MM.1S (cell line): Measurements from ENCODE around the gene USP31.

Experiments used
- DNase-seq: peaks from one replicate; pipeline ENCODE4 v3.0.0-alpha.2; 2015
- H2AFZ ChIP-seq: fragments of 300-600 bp; sonication (generic); 2 replicates; pipeline ENCODE4 v1.6.0; 2016; ENCODE audit warnings: antibody characterized with exemption, low read length
- H3F3A ChIP-seq: fragments of 300-600 bp; sonication (generic); 2 replicates; pipeline ENCODE4 v1.6.1; 2016; ENCODE audit warnings: mild to moderate bottlenecking, antibody characterized with exemption, low read length, moderate library complexity, mixed read lengths; ENCODE audit not compliant: insufficient read depth
- H3K27ac ChIP-seq: fragments of 300-600 bp; sonication (generic); 2 replicates; pipeline ENCODE4 v1.5.1; 2016; ENCODE audit warnings: mild to moderate bottlenecking, low read length
- H3K27me3 ChIP-seq: fragments of 300-600 bp; sonication (generic); replicated peaks from 2 replicates; pipeline ENCODE4 v1.6.0; 2016; ENCODE audit warnings: low read length; ENCODE audit not compliant: insufficient read depth
- H3K36me3 ChIP-seq: fragments of 300-600 bp; sonication (generic); replicated peaks from 2 replicates; pipeline ENCODE4 v1.6.1; 2016; ENCODE audit warnings: mild to moderate bottlenecking, low read length, mixed read lengths; ENCODE audit not compliant: insufficient read depth
- H3K4me1 ChIP-seq: fragments of 300-600 bp; sonication (generic); 2 replicates; pipeline ENCODE4 v1.6.1; 2016; ENCODE audit warnings: low read length, mixed read lengths
- H3K4me2 ChIP-seq: fragments of 300-600 bp; sonication (generic); 2 replicates; pipeline ENCODE4 v1.6.0; 2016; ENCODE audit warnings: low read depth, low read length
- H3K4me3 ChIP-seq: fragments of 300-600 bp; sonication (generic); 2 replicates; pipeline ENCODE4 v1.5.1; 2016; ENCODE audit warnings: low read length, mixed read lengths
- H3K79me2 ChIP-seq: fragments of 300-600 bp; sonication (generic); 2 replicates; pipeline ENCODE4 v1.6.1; 2016; ENCODE audit warnings: mixed run types, low read length, mixed read lengths
- H3K9ac ChIP-seq: fragments of 300-600 bp; sonication (generic); 2 replicates; pipeline ENCODE4 v1.6.1; 2016; ENCODE audit warnings: low read length, mixed read lengths
- H3K9me2 ChIP-seq: fragments of 300-600 bp; sonication (generic); replicated peaks from 2 replicates; pipeline ENCODE4 v1.6.1; 2016; ENCODE audit warnings: mild to moderate bottlenecking, low read length, mixed read lengths; ENCODE audit not compliant: insufficient read depth
- H3K9me3 ChIP-seq: fragments of 300-600 bp; sonication (generic); replicated peaks from 2 replicates; pipeline ENCODE4 v1.6.1; 2016; ENCODE audit warnings: mild to moderate bottlenecking, low read length, mixed read lengths; ENCODE audit not compliant: insufficient read depth
- H4K20me1 ChIP-seq: fragments of 300-600 bp; sonication (generic); 2 replicates; pipeline ENCODE4 v1.6.1; 2016; ENCODE audit warnings: mild to moderate bottlenecking, low read length, moderate library complexity, mixed read lengths; ENCODE audit not compliant: insufficient read depth
- EZH2 ChIP-seq: fragments of 300-600 bp; sonication (generic); optimal IDR thresholded peaks from 2 replicates; pipeline ENCODE3; 2017; ENCODE audit warnings: low read depth, mild to moderate bottlenecking, antibody characterized with exemption, low read length, mixed read lengths
- EZH2phosphoT487 ChIP-seq: fragments of 300-600 bp; sonication (generic); IDR thresholded peaks from 2 replicates; pipeline ENCODE4 v1.6.1; 2018; ENCODE audit warnings: antibody characterized with exemption, low read length
- TF ChIP-seq, protein P1 (sequence below): fragments of 300-600 bp; sonication (generic); IDR thresholded peaks from 2 replicates; pipeline ENCODE4 v1.5.1; 2016; ENCODE audit warnings: antibody characterized with exemption, low read length, mixed read lengths

Gene USP31

DNA sequence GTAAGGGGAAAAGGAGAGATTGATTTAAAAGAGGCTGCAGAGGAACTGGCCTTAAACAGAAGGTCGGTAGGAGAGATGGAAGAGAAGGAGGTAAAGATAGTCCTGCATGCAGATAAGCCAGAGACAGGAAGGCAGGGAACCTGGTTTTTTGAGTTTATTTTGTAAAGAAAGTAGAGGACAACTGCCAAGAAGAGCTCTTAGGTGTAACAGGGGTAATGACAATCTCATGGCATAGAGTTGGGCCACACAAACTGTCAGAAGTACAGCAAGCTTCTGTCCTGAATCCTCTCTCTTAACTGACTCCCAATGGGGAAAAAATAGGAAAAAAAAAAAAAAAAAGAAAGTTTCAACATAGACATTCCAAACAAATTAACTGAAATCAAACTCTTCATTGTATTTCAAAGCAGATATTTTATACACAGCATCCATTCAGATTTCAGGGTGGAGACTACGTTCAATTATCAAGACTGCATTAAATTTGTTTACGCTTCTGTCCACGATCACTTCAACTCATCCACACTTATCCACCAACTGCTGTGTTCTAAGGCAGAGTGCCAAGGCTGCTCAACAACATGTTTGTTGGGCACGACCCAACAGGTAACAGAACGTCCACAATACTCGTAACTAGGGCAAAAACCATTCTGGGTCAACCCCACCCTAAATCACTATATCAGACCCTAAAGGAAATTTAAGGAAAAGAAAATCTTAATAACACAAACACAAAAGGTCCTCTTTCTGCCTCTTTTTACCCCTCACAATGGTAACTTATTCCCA lies 34.9 kb downstream of the USP31 start:
- no peaks in the 10 kb centered on the region for H3K4me1 ChIP-seq
- H3K27me3 ChIP-seq, result no peaks in the 10 kb centered on the region
- H3K27ac ChIP-seq, result no peak overlapping the region
- no peaks in the 10 kb centered on the region for H3K9me3 ChIP-seq
- no peak overlapping the region for H3K4me3 ChIP-seq
- H4K20me1 ChIP-seq, result no peaks in the 10 kb centered on the region
- no peak for TF ChIP-seq EZH2
- TF ChIP-seq EZH2phosphoT487, result no peak
- peaks cover 34% of the 10 kb centered on the region for H3K79me2 ChIP-seq
- H2AFZ ChIP-seq, result no peak overlapping the region
- H3K36me3 ChIP-seq, result no peaks in the 10 kb centered on the region
- H3K4me2 ChIP-seq, result no peak overlapping the region
- H3K9me2 ChIP-seq, result no peaks in the 10 kb centered on the region
- DNase-seq, result no peak
- no peak overlapping the region for H3K9ac ChIP-seq
- H3F3A ChIP-seq, result no peaks in the 10 kb centered on the region

DNA sequence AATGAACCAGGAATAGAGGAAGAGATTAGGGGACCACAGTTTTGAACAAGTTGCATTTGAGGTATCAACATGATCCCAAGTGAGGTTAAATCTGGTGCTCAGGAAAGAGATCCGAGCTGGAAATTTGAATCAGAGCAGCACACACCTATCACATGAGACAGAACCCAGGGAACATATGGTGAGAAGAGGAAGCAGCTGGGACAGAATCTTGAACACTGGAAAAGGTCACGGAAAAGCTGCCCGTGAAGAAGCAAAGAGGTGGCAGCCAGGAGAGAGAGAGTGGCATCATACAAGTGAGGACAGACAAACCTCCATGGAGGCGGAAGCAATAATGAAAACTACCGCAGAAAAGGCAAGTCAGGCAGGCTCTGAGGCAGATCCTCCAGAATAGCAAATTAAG lies 36.1 kb downstream of the USP31 start:
- Histone ChIP-seq H3K9me2 (no peaks in the 10 kb centered on the region), H2AFZ (no peak overlapping the region), H3K27ac (no peak overlapping the region), H3K27me3 (no peaks in the 10 kb centered on the region), H3K79me2 (peaks cover 29% of the 10 kb centered on the region), H3K4me3 (no peak overlapping the region), H4K20me1 (no peaks in the 10 kb centered on the region), H3K4me2 (no peak overlapping the region), H3K36me3 (no peaks in the 10 kb centered on the region), H3F3A (no peaks in the 10 kb centered on the region), H3K4me1 (no peaks in the 10 kb centered on the region), H3K9ac (no peak overlapping the region), H3K9me3 (no peaks in the 10 kb centered on the region)
- no peak for DNase-seq
- TF ChIP-seq EZH2 (no peak), EZH2phosphoT487 (no peak)
- TF ChIP-seq, protein P1, sequence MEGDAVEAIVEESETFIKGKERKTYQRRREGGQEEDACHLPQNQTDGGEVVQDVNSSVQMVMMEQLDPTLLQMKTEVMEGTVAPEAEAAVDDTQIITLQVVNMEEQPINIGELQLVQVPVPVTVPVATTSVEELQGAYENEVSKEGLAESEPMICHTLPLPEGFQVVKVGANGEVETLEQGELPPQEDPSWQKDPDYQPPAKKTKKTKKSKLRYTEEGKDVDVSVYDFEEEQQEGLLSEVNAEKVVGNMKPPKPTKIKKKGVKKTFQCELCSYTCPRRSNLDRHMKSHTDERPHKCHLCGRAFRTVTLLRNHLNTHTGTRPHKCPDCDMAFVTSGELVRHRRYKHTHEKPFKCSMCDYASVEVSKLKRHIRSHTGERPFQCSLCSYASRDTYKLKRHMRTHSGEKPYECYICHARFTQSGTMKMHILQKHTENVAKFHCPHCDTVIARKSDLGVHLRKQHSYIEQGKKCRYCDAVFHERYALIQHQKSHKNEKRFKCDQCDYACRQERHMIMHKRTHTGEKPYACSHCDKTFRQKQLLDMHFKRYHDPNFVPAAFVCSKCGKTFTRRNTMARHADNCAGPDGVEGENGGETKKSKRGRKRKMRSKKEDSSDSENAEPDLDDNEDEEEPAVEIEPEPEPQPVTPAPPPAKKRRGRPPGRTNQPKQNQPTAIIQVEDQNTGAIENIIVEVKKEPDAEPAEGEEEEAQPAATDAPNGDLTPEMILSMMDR, result no peak

DNA sequence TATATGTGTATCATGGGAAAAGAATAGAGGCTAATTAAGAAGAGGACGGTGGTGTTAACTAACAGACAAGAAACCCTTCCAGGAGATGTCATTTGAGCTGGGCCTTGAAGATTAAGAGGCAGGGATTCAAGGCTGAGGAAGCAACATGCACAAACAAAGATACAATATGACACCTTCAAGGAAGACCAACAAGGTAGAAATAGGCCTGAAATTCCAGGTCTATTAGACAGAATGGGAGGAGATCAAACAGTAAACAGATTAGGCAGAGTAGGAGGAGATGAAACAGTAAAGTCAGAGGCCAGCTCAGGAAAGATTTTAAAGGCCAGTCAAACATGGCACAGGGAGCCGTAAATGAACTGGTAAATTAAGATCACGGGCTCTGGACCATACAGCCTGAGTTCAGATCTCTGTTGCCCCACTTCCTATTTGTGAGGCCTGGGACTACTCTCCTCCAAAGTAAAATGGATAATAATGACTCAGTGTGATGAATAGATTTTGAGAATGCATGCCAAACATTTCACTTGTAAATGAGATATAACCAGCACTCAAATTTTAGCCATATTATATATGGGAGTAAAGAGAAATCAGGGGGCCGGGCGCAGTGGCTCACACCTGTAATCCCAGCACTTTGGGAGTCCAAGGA lies 38.9 kb downstream of the USP31 start:
- H3K36me3 ChIP-seq, result no peaks in the 10 kb centered on the region
- H3F3A ChIP-seq, result no peaks in the 10 kb centered on the region
- H3K4me2 ChIP-seq, result no peak overlapping the region
- no peak overlapping the region for H3K9ac ChIP-seq
- no peak overlapping the region for H3K4me3 ChIP-seq
- no peaks in the 10 kb centered on the region for H3K9me3 ChIP-seq
- TF ChIP-seq EZH2 (no peak), EZH2phosphoT487 (no peak)
- TF ChIP-seq, protein P1, result no peak
- H2AFZ ChIP-seq, result no peak overlapping the region
- no peaks in the 10 kb centered on the region for H3K4me1 ChIP-seq
- no peaks in the 10 kb centered on the region for H3K9me2 ChIP-seq
- no peaks in the 10 kb centered on the region for H3K27me3 ChIP-seq
- no peak for DNase-seq
- H3K79me2 ChIP-seq, result 0 out of 2 replicates have a peak, but pooled peaks cover 10% of the 10 kb centered on the region
- no peak overlapping the region for H3K27ac ChIP-seq
- H4K20me1 ChIP-seq, result no peaks in the 10 kb centered on the region

DNA sequence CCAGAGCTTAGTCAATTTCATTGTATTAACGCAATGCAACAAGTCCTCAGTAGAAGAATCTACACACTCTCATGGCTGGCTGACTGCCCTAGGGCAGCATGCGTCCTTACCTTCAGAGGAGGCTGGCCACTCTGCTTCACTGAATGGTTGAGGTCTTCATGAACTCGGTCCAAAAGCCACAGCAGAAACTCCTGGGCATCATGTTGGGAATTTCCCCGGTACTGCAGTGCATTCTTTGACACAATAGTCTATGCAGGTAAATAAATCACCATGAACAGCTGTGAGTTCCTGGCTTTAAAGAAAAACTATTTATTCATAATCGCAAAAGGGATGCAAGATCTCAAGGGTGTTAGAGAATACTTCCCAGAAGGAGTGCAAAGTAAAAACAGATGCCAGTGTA lies 41.3 kb downstream of the USP31 start:
- no peaks in the 10 kb centered on the region for H3K36me3 ChIP-seq
- no peaks in the 10 kb centered on the region for H3K27me3 ChIP-seq
- 0 out of 2 replicates have a peak, but pooled peaks cover 3% of the 10 kb centered on the region for H3K79me2 ChIP-seq
- no peak overlapping the region for H3K4me2 ChIP-seq
- H4K20me1 ChIP-seq, result no peaks in the 10 kb centered on the region
- no peak overlapping the region for H2AFZ ChIP-seq
- TF ChIP-seq EZH2phosphoT487 (no peak), EZH2 (no peak)
- TF ChIP-seq, protein P1, result no peak
- no peaks in the 10 kb centered on the region for H3K9me2 ChIP-seq
- no peak overlapping the region for H3K27ac ChIP-seq
- no peak overlapping the region for H3K9ac ChIP-seq
- no peak for DNase-seq
- no peaks in the 10 kb centered on the region for H3K4me1 ChIP-seq
- H3K4me3 ChIP-seq, result no peak overlapping the region
- no peaks in the 10 kb centered on the region for H3K9me3 ChIP-seq
- no peaks in the 10 kb centered on the region for H3F3A ChIP-seq
